Activated T-cell treated with anti-CD3 and anti-CD28 coated beads for 4 hours (primary cell): ENCODE results near the gene PACS2.

Experiments
- DNase-seq: peaks from one replicate; pipeline ENCODE4 v3.0.0-alpha.2; 2020

The PACS2 gene

GRCh38 chr14:105411985-105412770 is 97.6 kb downstream of the PACS2 start:
- no peak for DNase-seq

DNA sequence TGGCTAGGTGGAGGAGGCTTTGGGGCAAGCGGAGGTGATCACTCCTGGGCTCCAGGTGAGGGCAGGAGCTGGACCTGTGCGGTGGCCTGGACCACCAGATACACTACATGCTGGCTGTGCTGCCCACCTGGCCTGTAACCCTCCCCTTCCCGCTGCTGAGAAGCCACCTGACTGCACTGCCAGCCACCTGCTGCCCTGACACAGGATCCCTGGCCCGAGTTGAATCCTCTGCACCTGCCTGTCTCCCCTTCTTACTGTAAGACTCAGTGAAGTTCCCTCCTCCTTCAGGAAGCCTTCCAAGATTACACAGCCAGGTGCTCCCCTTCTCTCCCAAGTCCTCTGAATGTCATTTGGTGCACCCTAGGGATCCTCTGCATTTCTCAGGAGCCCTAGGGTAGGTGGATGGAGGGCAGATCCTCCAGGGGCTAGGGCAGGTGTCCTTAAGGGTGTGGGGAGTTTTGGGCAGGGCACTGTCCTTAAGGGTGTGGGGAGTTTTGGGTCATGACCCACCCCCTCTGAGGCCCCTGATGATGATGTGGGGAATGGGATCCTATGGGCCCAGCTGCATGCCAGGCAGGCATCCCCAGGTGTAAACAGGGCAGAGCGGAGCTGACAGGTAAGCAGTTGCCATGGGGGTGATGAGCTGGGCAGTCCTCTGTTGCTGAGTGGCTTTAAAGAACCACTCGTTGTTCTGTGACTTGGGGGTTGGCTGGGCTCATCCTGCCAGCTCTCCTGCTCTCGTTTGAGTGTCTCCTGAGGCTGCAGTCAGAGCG is 98.4 kb downstream of the PACS2 start:
- DNase-seq, result no peak

GRCh38 chr14:105413544-105413886 is 99.0 kb downstream of the PACS2 start:
- no peak for DNase-seq

GRCh38 chr14:105414456-105415371 is 100.2 kb downstream of the PACS2 start:
- peak; percentile 46 for DNase-seq

- DNase-seq, result no peak
These were observed 101.2 kb downstream of the PACS2 start for GRCh38 chr14:105415481-105416428.

DNA sequence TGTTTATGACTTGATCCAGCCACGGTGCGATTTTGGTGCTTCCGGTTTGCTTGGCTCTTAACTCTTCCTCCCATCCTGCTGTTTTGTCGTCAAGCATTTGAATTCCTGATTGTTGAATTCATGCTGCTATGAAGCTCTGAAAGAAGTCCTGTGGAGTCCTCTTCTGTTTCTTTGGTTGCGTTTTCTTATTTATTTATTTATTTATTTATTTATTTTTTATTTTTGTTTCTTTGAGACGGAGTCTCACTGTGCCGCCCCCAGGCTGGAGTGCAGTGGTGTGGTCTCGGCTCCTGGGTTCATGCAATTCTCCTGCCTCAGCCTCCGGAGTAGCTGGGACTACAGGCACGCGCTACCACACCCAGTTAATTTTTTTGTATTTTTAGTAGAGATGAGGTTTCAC is 102.1 kb downstream of the PACS2 start:
- no peak for DNase-seq

GRCh38 chr14:105417690-105418121 is 103.2 kb downstream of the PACS2 start:
- no peak for DNase-seq

DNA sequence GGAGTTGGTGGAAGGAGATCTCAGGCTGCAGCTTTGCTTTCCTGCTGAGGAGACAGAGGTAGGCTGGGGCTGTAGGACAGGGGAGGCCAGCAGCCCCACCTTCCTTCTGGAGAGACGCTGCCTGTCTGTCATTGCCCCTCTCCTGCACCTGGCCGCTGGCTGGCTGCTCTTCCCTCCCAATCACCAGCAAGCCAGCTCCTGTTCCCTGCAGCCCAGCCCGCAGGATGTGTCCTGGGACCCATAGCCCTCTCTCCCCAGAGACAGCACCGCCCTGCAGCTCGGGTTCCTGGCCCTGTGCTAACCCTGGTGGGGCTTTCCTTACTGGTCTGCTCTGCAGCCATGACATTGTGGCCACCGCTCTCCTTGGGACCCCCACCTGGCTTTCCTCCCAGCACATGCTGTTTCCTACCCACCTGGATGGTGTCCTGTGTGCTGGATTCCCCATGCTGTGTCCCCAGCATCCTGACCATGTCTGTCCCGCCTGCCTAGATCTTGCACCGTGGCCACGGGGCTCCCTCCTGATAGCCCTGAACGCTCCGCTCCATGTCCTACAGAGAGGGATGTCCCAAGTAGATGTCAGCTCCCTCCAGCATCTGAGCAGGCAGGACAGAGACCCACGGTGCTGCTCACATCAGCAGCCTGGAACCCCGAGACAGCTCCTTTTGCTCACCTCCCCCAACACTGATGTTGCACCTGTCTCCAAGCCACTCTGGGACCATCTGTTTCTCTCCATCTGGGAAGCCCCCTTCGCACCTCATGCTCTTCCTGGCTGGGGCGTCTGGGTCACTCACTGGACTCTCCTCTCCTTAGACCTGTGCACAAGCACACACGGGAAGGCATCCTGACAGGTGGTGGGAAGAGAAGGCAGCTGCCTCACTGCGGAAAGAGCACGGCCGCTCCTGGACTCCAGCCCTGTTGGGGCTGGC is 104.0 kb downstream of the PACS2 start:
- DNase-seq, result no peak

- peak; percentile 32 for DNase-seq
These were observed 104.9 kb downstream of the PACS2 start, which contains the start of gene MTA1 for GRCh38 chr14:105419195-105420091. MTA1 (plus strand) TSS chr14:105419827; CDS start chr14:105420036, 209 bp downstream.

GRCh38 chr14:105420101-105420973 is 105.8 kb downstream of the PACS2 start:
- no peak for DNase-seq

GRCh38 chr14:105420974-105421674 is 106.6 kb downstream of the PACS2 start:
- no peak for DNase-seq

- DNase-seq, result no peak
These were observed 107.4 kb downstream of the PACS2 start for GRCh38 chr14:105421723-105422615.

DNA sequence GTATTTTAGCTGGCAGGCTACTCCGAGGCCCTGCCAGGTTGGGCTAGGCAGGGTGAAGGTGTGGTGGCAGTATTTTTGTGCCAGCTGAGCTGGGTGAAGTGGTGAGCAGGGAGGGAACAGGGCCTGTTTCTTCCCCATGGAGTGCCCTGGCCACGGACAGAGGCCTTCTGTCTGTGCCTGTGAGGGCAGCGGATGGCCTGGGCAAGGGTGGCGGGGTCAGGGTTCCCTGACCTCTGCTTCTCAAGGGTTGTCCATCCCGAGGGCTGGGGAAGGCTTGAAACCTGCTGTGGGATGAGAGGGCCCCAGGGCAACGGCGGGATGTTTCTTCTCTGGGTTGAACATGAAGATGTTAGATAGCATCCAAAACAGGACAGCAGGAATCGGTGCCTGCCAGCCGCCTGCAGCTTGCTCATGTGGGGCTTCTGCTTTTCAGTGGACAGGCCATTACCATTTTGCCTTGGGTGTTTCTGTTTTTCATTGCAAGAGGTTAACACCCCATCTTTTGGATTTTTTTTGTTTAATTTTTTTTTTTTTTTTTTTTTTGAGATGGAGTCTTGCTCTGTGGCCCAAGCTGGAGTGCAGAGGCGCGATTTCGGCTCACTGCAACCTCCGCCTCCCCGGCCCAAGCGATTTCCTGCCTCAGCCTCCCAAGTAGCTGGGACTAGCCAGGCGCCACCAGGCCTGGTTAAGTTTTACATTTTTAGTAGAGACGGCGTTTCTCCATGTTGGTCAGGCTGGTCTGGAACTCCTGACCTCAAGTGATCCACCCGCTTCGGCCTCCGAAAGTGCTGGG is 108.3 kb downstream of the PACS2 start:
- no peak for DNase-seq

DNA sequence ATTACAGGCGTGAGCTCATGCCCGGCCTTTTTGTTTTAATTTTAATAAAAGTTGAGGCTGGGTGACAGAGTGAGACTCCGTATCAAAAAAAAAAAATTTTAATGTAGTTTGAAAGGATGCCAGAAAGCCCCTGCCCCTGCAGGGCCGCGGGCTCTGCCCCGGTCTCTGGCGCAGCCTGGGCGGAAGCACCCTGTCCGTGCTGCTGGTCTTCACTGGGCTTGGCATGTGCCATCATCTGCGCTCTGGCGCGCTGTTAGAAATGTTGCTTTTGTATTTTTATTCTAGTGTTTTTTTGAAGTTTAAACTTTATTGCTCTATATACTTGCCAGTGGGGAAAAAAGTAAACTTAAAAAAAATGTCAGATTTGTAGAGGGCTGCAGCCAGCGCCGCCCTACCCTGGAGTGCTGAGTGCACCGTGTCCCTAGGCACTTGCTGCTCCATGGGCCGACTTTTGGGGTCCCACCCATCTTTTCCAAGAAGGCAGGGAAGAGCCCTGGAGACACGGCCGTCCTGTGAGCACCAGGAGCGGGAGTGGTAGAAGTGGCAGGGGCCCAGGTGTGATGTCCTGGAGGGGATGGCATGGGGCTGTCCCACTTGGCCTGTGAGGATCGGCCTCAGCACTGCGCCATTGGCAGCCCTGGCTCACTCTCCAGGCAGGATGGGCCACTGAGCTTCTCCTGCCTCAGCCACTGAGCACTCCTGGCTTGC is 109.1 kb downstream of the PACS2 start:
- no peak for DNase-seq

DNA sequence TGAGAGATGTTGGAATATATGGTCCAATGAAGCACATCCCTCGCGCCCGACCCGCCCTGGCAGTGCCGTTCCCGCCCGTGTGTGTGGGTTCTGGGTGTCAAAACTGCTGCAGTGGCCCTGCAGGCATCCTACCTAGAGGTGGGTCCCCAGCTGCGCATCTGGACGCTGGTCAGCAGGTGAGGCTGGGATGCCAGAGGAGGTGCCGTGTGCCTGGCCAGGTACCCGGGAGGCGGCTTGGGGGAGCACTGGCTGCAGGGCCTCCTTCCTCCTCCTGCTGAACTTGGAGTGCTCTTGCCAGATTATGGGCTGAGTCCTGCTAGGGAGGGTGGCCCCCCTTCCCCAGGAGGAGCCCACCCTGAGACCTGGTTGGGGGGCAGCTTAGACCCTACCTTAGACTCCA is 110.3 kb downstream of the PACS2 start:
- no peak for DNase-seq
